Osteocyte (in vitro differentiated cells): ENCODE results near the gene TARBP1. TPM values are rescaled to one million over a fixed set of nuclear protein-coding genes. Genes with fewer than 3 reads are reported as not detected.

ENCODE experiments used
- DNase-seq: peaks from one replicate; pipeline ENCODE4 v3.0.0; 2021; ENCODE audit warnings: mixed read lengths; ENCODE audit not compliant: unreplicated experiment; ENCODE audit errors: extremely low spot score
- H3K27ac Mint-ChIP-seq: one replicate; pipeline ENCODE4 v1.8.0; 2021; ENCODE audit warnings: mild to moderate bottlenecking, mixed read lengths; ENCODE audit not compliant: unreplicated experiment
- H3K27me3 Mint-ChIP-seq: one replicate; pipeline ENCODE4 v1.8.0; 2021; ENCODE audit warnings: mixed read lengths; ENCODE audit not compliant: unreplicated experiment
- H3K36me3 Mint-ChIP-seq: one replicate; pipeline ENCODE4 v1.8.0; 2021; ENCODE audit warnings: mixed read lengths; ENCODE audit not compliant: unreplicated experiment
- H3K4me1 Mint-ChIP-seq: one replicate; pipeline ENCODE4 v1.8.0; 2021; ENCODE audit warnings: mixed read lengths; ENCODE audit not compliant: unreplicated experiment
- H3K4me3 Mint-ChIP-seq: one replicate; pipeline ENCODE4 v1.8.0; 2021; ENCODE audit warnings: mild to moderate bottlenecking, moderate library complexity, mixed read lengths; ENCODE audit not compliant: unreplicated experiment
- H3K9me3 Mint-ChIP-seq: one replicate; pipeline ENCODE4 v1.8.0; 2021; ENCODE audit warnings: mixed read lengths; ENCODE audit not compliant: unreplicated experiment
- CTCF ChIP-seq: fragments of 200-600 bp; sonication (generic); IDR thresholded peaks from 2 replicates; pipeline ENCODE4 v1.5.0; 2021; ENCODE audit warnings: antibody characterized with exemption, mild to moderate bottlenecking, moderate library complexity
- total RNA-seq: library from RNA; stranded (reverse); gene quantifications from 2 replicates; pipeline ENCODE4 v1.2.1, GENCODE V29; 2021

Gene TARBP1
- total RNA-seq, 1 donor from 2014 or later = 19.0 TPM

- no peak for TF ChIP-seq CTCF
- Mint-ChIP-seq H3K4me1 (peaks cover 18% of the 10 kb centered on the region), H3K9me3 (no peaks in the 10 kb centered on the region), H3K36me3 (no peaks in the 10 kb centered on the region), H3K27ac (no peak overlapping the region), H3K4me3 (no peak overlapping the region), H3K27me3 (no peaks in the 10 kb centered on the region)
- no peak for DNase-seq
These were observed 38.3 kb upstream of the TARBP1 start for GRCh38 chr1:234517110-234517802.

GRCh38 chr1:234515821-234516241, 36.9 kb upstream of the TARBP1 start:
- Mint-ChIP-seq H3K4me3 (no peak overlapping the region), H3K27ac (peak overlapping the region; percentile 79), H3K36me3 (no peaks in the 10 kb centered on the region), H3K27me3 (no peaks in the 10 kb centered on the region), H3K4me1 (peaks cover 18% of the 10 kb centered on the region), H3K9me3 (no peaks in the 10 kb centered on the region)
- no peak for DNase-seq
- no peak for TF ChIP-seq CTCF

- H3K36me3 Mint-ChIP-seq = no peaks in the 10 kb centered on the region
- H3K9me3 Mint-ChIP-seq = no peaks in the 10 kb centered on the region
- no peak for TF ChIP-seq CTCF
- DNase-seq = no peak
- no peak overlapping the region for H3K4me3 Mint-ChIP-seq
- H3K27me3 Mint-ChIP-seq = no peaks in the 10 kb centered on the region
- peaks cover 18% of the 10 kb centered on the region for H3K4me1 Mint-ChIP-seq
- peak overlapping the region; percentile 79 for H3K27ac Mint-ChIP-seq
These were observed 36.4 kb upstream of the TARBP1 start for GRCh38 chr1:234515411-234515810.

DNA sequence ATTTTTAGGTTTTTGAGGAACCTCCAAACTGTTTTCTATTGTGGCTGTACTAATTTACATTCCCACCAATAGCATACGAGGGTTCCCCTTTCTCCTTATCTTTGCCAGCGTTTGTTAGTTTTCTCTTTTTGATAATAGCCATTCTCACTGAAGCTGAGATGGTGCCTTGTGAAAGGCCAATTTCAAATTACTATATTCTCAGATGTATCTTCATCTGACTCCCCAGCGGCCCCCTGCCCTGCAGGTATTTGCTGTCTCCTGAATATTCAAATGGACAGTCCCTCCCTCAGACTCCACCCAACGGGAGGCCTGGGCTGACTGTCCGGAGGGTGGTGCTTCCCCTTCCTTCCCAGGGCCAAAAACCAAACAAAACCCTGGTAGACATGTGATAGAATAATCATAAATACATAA, 33.5 kb upstream of the TARBP1 start:
- H3K4me3 Mint-ChIP-seq = no peak overlapping the region
- H3K9me3 Mint-ChIP-seq = no peaks in the 10 kb centered on the region
- no peaks in the 10 kb centered on the region for H3K36me3 Mint-ChIP-seq
- no peak for DNase-seq
- no peak overlapping the region for H3K27ac Mint-ChIP-seq
- H3K4me1 Mint-ChIP-seq = peaks cover 34% of the 10 kb centered on the region
- no peak for TF ChIP-seq CTCF
- H3K27me3 Mint-ChIP-seq = no peaks in the 10 kb centered on the region

- H3K9me3 Mint-ChIP-seq = no peaks in the 10 kb centered on the region
- no peak for DNase-seq
- H3K27me3 Mint-ChIP-seq = no peaks in the 10 kb centered on the region
- H3K4me3 Mint-ChIP-seq = no peak overlapping the region
- TF ChIP-seq CTCF = no peak
- H3K36me3 Mint-ChIP-seq = no peaks in the 10 kb centered on the region
- peaks cover 29% of the 10 kb centered on the region for H3K4me1 Mint-ChIP-seq
- peak overlapping the region; percentile 77 for H3K27ac Mint-ChIP-seq
These were observed 30.7 kb upstream of the TARBP1 start for GRCh38 chr1:234509457-234510328.
